Right kidney (tissue), 1 donor: ENCODE data around the gene LMNTD2.
A peak's percentile ranks its signal among the peaks of the same experiment; 100 is the strongest.
"Not testable (repeated sequence)": the region's sequence is repeated elsewhere in the genome, so short reads cannot be mapped to it uniquely, and the experiment has no call there.

ENCODE experiments used
- DNase-seq: peaks from one replicate; pipeline ENCODE4 v3.0.0-alpha.2; 2016

The LMNTD2 gene

DNA sequence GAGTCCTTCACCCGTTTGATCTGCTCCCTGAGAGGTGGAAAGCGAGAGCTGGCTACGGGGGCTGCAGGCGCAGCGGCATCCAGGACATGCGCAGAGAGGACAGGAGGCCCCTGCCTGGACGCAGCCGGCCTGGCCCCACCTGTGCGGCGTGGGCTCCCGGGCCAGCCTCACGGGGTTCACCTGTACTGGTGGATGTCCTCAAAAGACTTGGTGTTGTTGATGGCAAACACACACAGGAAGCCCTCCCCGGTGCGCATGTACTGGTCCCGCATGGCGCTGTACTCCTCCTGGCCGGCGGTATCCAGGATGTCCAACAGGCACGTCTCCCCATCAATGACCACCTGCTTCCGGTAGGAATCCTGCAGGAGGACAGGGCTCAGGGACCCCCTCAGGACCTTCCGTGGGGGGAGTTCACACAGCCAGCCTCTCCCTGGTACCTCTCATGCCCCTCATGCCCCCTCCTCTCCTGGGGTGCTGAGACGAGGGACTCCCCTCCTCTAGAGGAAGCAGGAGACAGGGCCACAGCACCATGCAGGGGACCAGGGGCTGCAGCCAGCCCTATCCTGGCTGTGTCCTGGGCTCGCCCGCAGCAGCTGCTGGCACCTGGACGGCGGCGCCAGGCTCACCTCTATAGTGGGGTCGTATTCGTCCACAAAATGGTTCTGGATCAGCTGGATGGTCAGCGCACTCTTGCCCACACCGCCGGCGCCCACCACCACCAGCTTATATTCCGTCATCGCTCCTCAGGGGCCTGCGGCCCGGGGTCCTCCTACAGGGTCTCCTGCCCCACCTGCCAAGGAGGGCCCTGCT, 26.7 kb downstream of the LMNTD2 start:
- no peak for DNase-seq

DNA sequence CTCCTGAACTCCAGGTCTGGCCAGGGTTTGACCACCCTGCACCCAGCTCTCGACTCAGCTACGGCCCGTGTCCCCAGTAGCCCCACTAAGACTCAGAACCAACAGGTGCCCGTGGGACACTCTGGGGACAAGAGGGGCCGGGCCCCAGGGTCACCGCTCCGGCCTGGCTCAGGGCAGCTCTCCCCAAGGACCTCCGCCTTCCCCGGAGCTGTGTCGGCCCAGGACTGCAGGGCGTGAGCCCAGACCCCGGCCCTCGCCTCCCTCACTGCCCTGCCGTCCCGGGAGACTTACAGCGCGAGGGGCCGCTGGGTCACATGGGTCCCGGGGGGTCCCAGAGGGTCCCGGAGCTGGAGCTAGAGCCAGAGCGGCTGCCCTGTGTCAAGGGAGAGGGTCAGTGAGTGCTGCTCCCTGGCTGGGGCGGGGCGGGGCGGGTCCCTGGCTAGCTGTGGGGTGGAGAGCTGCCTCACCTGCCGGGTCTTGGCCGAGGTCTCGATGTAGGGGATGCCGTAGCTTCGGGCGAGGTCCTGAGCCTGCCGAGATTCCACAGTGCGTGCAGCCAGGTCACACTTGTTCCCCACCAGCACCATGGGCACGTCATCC, 27.5 kb downstream of the LMNTD2 start:
- no peak for DNase-seq

DNA sequence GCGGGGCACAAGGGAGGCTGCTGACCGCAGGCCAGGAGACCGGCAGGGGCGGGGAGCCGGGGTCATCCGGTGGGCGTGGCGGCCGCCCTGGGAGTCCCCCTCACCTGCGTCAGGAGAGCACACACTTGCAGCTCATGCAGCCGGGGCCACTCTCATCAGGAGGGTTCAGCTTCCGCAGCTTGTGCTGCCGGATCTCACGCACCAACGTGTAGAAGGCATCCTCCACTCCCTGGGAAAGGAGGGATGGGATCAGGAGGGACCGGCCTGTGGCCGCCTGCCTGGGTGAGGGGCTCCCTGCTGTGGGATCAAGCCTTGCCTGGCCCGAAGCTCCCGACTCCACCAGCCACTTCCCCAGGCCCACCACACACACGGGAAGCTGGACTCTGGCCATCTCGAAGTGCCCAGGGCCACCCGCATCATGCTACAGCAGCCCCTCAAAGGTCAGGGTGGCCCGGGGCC, 28.0 kb downstream of the LMNTD2 start:
- DNase-seq: no peak

DNA sequence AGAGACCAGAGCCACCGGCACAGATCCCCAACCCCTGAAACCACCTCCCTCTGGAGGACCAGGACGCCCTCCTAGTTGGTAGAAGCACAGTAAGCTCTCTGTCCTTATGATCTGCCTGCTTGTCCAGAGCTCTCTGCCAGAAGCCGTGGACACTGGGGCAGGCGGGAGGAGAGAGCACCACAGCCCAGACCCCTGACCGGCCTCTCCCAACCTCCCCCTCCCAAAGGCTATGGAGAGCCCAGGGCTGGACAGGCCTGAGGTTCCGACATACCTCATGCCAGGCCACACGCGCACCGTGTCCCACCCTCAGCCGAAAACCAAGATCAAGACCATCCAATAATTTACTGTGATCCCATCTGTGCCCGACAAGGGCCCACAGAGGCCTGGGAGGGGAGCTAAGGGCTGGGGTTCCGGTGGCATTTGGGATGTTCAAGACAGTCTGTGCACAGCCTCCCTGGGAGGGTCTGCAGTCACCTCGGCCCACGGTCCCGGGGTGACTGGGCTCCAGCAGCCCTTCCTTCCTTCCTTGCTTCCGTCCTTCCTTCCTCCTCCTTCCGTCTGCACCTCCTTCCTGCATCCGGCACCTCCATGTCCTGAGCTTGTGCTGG, 28.5 kb downstream of the LMNTD2 start:
- DNase-seq: no peak

DNA sequence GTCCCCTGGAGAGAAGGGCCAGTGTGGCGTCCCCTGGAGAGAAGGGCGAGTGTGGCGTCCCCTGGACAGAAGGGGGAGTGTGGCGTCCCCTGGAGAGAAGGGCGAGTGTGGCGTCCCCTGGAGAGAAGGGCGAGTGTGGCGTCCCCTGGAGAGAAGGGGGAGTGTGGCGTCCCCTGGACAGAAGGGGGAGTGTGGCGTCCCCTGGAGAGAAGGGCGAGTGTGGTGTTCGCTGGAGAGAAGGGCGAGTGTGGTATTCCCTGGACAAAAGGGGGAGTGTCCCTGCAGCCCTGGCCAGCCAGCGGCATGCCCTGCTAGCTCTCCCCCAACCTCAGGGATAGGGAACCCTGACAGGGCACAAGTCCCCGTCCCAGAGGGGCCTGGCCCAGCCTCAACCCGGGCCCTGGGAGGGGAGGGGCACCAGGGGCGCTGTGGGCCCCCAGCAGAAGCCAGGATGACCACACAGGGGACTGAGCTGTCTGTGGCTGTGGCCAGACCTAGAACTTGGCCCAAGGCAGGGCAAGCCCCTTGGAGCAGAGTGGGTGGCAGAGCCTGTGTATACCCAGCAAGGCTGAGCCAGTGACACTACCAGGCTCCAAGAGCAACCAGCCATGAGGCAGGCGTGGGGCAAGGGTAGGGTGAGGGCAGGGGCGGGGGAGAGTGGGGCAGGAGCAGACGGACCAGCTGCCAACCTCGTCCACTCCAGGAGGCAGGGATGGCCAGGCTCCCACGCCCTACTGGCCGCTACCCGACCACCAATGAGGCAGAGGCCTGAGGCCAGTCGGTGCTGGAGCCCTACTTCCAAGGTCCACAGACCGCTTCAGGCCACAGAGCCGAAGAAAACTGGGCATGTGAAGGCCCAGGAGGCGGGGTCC, 29.3 kb downstream of the LMNTD2 start:
- no peak for DNase-seq

DNA sequence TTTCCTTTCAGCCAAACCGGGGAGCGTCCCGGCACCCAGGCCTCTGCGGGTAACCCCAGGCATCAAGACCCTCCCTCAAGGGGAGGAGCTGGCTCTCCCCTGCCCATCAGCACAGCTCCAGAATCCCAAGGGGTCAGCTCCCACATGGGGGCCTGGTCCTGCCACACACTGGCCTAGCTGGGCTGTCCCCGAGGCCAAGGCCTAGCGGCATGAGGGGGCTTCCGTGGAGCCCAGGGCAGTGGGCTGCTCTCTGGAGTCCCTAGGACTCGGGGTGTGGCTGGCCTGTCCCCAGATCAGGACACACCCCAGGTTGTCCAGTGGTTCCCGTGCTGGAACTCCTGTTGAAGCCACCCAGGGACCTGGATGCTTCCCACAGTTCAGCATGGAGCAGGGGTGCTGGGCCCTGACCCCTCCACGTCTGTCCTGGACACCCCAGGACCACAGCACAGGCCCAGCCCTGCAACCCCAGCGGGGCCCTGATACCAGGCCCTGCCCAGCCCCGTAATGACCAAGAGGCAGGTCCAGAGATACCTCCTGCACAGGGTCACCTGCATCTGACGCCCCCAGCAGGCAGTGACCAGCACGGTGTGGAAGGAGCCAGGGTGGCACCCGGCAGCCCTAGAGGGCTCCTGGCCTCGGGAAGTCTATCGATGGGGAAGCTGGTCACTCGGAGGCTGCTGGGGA, 30.7 kb downstream of the LMNTD2 start:
- no peak for DNase-seq

DNA sequence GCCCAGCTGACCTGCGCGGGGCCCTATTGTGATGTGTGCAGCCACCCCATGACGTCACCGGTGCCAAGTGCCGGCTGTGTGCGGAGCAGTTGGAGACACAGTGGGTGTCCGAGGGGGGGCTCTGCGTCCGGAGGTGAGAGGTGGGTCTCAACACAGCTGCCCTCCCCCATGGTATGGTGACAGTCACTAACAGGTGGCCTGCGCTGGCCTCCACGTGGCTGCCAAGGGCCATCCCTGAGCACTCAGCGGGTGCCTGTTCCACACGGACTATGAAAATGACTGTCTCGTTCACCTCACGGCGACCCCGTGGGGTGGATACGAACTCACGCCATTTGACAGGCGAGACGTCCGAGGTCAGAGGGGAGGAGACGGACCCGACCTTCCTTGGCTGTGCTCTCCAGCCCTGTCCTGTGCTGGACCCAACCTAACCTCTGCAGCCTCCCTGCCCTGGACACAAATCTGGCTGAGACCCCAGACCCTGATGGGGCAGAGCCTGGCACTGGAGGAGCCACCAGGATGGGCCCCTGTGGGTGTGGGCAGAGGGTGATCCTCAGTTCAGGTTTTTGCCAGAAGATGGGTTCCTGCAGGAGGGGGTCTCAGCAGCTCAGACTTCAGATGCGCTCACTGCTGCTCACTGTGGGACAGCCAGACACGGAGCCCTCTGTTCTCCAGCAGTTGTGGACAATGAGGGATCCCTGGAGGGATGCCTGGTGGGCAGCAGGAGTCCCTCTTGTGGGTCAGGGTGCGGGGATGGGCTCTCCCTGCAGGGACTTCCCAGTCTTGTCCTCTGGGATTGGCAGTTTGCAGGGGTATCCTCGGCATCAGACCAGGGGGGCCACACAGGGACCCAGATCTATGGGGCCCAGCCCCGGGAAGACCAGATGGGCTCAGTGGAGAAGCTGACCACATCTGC, 31.5 kb downstream of the LMNTD2 start:
- no peak for DNase-seq

DNA sequence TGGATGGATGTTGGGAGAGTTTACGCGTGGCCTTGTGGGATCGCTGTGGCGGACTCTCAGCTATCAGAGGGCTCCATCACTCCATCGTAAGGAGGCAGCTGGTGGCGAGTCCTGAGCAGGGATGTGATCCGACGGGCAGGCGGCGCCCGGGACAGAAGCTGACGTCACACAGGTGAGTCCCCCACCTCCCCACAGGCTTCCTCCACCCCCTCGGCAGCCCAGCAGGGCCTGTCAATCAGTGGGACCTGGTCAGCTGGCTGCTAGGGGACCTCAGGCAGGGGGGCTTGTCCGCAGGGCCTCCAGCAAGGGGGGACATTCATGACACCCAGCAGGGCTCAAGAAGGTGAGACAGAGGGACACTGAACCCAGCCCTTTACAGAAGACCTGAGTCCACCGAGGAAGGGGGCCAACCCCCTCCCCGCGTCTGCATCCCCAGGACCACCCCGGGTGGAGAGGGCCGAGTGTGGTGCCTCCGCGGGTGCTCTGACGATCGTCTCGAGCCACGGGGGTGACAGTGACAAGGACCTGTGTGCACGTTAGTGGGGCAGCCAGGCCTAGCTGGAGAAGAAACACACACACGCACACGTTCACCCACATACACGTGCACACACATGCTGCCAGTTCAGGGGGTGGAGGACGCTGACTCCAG, 32.2 kb downstream of the LMNTD2 start:
- no peak for DNase-seq

DNA sequence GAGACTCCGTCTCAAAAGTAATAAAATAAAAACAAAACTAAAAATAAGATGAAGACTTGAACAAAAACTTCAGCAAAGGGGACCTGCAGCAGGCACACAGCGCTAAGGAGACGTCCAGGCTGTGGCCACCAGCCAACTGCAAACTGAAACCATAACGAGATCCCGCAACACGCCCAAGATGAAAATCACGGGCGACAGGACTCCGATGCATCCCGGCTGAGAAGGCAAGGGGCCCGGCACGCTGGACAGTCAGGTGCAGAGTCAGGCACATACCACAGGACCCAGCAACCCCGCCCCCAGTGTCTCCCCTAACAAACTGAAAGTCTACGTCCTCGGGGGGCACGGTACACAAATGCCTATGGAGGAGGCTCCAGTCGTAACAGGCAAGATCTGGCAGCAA, 34.3 kb downstream of the LMNTD2 start:
- DNase-seq: no peak

DNA sequence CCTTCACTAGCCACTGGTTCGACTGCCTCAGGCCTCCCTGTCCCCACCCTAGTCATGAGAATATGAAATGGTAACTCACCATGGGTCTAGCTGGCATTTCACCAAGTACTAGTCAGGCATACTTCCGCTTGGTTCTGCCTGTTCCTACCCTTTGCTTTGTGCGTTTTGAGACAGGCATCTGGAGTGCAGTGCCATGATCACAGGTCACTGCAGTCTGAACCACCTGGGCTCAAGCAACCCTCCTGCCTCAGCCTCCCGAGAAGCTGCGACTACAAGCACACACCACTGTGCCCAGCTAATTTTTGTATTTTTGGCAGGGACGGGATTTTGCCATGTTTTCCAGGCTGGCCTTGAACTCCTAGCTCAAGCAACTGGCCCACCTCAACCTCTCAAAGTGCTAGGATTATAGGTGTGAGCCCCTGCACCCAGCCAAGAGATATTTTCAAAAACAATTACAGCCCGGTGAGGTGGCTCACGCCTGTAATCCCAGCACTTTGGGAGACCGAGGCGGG, 39.3 kb downstream of the LMNTD2 start:
- DNase-seq: no peak

DNA sequence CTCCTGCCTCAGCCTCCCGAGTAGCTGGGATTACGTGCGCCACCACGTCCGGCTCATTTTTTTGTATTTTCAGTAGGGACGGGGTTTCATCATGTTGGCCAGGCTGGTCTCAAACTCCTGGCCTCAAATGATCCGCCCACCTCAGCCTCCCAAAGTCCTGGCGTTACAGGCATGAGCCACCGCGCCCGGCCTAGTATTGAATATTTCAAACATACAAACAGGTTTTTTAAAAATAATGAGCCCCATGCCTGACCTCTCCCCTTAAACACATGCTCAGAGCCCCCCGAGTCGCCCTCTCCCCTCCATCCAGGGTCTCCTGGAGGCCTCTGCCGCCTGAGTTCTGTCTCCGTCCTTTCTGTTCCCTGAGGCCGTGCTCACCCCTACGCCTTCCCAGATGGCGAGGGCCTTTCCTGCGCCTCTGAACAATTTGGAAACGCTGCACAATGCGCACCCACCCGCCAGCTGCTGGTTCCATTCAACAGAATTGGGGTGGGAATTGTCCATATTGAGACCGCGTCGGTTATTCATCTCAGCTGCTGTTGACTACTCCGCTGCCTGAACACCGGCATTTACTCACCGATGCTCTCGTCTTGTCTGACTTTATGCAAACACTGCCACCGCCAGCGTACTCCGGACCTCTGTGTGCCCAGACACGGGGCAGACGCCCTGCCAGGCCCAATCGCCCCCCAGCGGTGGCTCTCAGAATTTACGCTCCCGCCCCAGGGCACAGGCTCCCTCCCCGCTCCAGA, 39.9 kb downstream of the LMNTD2 start:
- no peak for DNase-seq

DNA sequence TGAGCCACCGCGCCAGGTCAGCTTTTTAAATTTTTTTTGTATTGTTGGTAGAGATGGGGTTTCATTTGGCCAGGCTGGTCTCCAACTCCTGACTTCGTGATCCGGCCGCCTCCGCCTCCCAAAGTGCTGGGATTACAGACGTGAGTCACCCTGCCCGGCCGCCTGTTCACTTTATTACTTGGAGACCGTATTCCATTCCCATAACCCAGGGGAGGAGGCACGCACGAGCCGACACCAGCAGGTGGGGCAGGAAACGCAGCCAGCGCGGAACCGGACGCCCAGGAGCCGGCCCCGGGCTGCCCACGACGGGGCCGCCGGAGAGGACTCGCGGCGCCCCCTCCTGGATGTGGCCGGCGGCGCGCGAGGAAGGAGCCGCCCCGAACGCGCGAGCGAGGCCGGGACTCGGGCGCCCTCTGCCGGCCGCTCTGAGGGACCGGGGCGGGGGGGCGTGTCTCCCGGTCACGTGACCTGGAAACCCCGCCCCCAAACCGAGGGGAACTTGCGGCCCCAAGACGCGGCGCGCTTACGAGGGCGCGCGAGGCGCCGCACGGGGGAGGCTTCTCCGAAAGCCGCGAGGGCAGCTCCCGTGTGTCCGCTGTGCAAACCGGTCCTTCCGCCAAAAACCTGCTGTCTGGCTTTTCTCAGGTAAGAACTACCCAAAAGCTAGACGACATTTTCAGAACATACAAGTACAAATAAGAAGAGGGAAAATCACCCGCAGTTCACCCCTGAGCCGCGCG, 41.9 kb downstream of the LMNTD2 start:
- DNase-seq: peak; percentile 95

DNA sequence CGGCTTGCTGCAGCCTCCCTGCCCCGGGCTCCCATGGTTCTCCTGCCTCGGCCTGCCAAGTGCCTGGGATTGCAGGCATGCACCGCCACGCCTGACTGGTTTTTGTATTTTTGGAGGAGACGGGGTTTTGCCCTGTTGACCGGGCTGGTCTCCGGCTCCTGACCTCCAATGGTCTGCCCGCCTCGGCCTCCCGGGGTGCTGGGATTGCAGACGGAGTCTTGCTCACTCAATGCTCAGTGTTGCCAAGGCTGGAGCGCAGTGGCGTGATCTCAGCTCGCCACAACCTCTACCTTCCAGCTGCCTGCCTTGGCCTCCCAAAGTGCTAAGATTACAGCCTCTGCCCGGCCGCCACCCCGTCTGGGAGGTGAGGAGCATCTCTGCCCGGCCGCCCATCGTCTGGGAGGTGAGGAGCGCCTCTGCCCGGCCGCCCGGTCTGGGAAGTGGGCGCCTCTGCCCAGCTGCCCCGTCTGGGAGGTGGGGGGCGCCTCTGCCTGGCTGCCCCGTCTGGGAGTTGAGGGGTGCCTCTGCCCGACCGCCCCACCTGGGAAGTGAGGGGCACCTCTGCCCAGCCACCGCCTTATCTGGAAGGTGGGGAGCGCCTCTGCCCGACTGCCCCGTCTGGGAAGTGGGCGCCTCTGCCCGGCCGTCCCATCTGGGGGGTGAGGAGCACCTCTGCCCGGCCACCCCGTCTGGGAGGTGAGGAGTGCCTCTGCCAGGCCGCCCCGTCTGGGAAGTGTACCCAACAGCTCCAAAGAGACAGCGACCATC, 43.4 kb downstream of the LMNTD2 start:
- not testable (repeated sequence) for DNase-seq

DNA sequence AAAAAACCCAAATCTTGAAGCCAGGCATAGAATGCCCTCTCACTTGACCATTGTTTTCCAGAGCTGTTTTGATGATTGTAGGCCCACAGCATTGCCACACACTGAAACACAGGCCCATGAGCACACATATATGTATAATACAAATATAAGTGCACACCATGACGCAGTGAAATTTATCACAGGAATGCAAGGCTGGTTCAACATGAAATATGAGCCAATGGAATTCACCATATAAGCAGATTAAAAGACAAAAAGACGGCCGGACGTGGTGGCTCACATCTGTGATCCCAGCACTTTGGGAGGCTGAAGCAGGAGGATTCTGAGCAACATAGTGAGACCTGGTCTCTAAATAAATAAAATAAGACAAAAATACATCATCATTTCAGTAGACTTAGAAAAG, 44.1 kb downstream of the LMNTD2 start:
- no peak for DNase-seq

DNA sequence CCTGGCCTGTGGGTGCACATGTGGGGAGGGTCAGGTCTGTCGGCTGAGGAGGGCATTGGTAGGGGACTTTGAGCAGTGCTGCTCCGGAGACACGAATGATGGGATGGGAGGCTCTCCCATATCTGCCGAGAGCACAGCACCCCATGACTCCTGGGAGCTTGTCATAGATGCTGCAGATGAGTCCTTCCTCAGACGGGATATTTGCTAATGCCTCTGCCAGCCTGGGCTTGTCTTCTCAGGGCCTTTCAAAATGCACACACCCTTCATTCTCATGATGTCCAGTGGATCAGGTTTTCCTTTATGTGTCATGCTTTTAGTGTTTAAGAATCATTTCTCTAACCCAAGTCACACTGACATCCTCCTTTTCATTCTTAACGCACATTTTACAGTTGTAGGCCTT, 45.4 kb downstream of the LMNTD2 start:
- DNase-seq: no peak

DNA sequence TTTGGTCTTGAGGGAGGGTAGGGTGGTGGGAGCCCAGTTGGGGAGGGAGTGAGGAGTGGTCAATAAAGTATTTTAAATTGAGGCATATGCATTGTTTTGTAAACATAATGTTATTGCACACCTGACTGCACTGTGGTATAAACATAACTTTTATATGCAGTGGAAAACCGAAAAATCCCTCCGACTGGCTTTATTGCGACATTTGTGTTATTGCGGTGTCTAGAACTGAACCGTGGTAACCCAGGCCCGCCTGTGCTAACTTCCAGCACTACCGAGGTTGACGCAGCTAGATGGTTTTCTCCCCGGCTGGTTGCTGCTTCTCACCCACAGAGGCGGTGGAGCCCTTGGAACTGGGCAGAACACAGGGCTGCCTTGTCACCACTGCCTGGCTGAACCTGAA, 45.9 kb downstream of the LMNTD2 start:
- DNase-seq: no peak

DNA sequence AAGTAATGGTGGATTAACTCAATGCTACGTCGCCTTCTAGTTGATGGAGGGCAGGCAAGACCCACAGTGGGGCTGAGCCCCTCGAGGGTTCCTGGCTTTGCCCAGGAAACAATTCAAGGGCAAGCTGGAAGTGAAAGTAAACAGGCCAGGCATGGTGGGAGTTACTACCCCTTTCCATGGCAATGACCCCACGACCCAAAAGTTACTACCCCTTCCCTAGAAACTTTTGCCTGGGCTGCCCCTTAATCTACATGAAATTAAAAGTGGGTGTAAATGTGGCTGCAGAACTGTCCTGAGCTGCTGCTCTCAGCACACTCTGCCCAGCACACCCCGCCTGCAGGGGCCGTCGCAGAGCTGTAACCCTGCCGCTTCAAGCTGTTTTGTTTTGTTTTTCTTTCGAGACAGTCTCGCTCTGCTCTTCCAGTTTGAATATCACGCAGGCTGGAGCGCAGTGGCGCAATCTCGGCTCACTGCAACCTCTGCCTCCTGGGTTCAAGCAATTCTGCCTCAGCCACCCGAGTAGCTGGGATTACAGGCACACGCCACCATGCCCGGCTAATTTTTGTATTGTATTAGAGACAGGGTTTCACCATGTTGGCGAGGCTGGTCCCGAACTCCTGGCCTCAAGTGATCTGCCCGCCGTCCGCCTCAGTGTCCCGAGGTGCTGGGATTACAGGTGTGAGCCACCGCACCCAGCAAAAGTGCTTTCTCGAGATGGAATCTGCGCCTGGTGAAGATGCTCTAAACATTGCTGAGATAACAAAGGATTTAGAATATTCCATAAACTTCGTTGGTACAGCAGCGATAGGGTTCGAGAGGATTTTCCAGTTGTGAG, 47.6 kb downstream of the LMNTD2 start:
- DNase-seq: no peak
